SK-N-SH (cell line): Measurements from ENCODE around the gene ZNF69. TPM values are rescaled to one million over a fixed set of nuclear protein-coding genes. Genes with fewer than 3 reads are reported as not detected.
"Not testable (repeated sequence)": the region's sequence is repeated elsewhere in the genome, so short reads cannot be mapped to it uniquely, and the experiment has no call there.

ENCODE experiments used
- CTCF ChIA-PET: fragments of 300-600, 350-600 bp; formaldehyde crosslinking; extraction: SDS; loops from one replicate; lab custom pipeline; 2021; lab: Yijun Ruan, JAX
- POLR2A ChIA-PET: fragments of 350-600 bp; sonication (Branson Sonifier 250); formaldehyde crosslinking; extraction: SDS; loops from one replicate; lab custom pipeline; 2020; ENCODE audit warnings: antibody characterized with exemption, inconsistent platforms; lab: Yijun Ruan, JAX
- DNase-seq: peaks from one replicate; pipeline ENCODE4 v3.0.0; 2012
- H2AFZ ChIP-seq: fragments of 200-600 bp; sonication (generic); 2 replicates; pipeline ENCODE4 v1.8.1; 2016; ENCODE audit warnings: antibody characterized with exemption, mild to moderate bottlenecking, low read depth
- H3F3A ChIP-seq: fragments of 200-600 bp; sonication (generic); replicated peaks from 2 replicates; pipeline ENCODE3; 2016; ENCODE audit warnings: antibody characterized with exemption, mild to moderate bottlenecking; ENCODE audit not compliant: insufficient read depth
- H3K27ac ChIP-seq, 2 experiments: fragments of 200-500 bp in 1 of 2; fragments of 200-600 bp in 1 of 2; sonication (Bioruptor generic) in 1 of 2; sonication (generic), shearing (Covaris generic) in 1 of 2; 2 replicates each; pipeline versions ENCODE4 v1.5.1 to v1.6.1; 2014 to 2016; ENCODE audit warnings: low read depth in 2 of 2, inconsistent platforms in 1 of 2, low read length in 1 of 2, mild to moderate bottlenecking in 1 of 2, mixed read lengths in 1 of 2
- H3K27me3 ChIP-seq: fragments of 200-600 bp; sonication (generic), shearing (Covaris generic); 2 replicates; pipeline ENCODE4 v1.6.1; 2016; ENCODE audit warnings: mixed run types; ENCODE audit not compliant: insufficient read depth
- H3K36me3 ChIP-seq, 2 experiments: fragments of 200-500 bp in 1 of 2; fragments of 200-600 bp in 1 of 2; sonication (Bioruptor generic) in 1 of 2; sonication (generic) in 1 of 2; replicated peaks in 1 of 2; 2 replicates each; pipeline versions ENCODE3 to v1.5.1; 2014 to 2016; ENCODE audit warnings: low read length in 1 of 2, mild to moderate bottlenecking in 1 of 2; ENCODE audit not compliant: insufficient read depth in 2 of 2, control insufficient read depth in 1 of 2
- H3K4me1 ChIP-seq, 2 experiments: fragments of 200-500 bp in 1 of 2; fragments of 200-600 bp in 1 of 2; sonication (Bioruptor generic) in 1 of 2; sonication (generic), shearing (Covaris generic) in 1 of 2; 2 replicates each; pipeline versions ENCODE4 v1.5.1 to v1.6.1; 2014 to 2016; ENCODE audit warnings: low read depth in 1 of 2, low read length in 1 of 2, mixed run types in 1 of 2; ENCODE audit not compliant: insufficient read depth in 2 of 2, control insufficient read depth in 1 of 2
- H3K4me2 ChIP-seq: fragments of 200-600 bp; sonication (generic), shearing (Covaris generic); 2 replicates; pipeline ENCODE4 v1.6.1; 2017; ENCODE audit warnings: mixed run types
- H3K4me3 ChIP-seq, 2 experiments: fragments of 200-500 bp in 1 of 2; fragments of 200-600 bp in 1 of 2; sonication (Bioruptor generic) in 1 of 2; sonication (generic), shearing (Covaris generic) in 1 of 2; 2 replicates each; pipeline versions ENCODE4 v1.5.1 to v1.8.1; 2014 to 2016; ENCODE audit warnings: low read depth in 2 of 2, inconsistent platforms in 1 of 2, low read length in 1 of 2, mild to moderate bottlenecking in 1 of 2, mixed read lengths in 1 of 2, moderate library complexity in 1 of 2
- H3K79me2 ChIP-seq: fragments of 200-600 bp; sonication (generic); 2 replicates; pipeline ENCODE4 v1.8.1; 2017; ENCODE audit warnings: mild to moderate bottlenecking; ENCODE audit not compliant: insufficient read depth
- H3K9ac ChIP-seq: fragments of 200-600 bp; sonication (generic); 2 replicates; pipeline ENCODE4 v1.6.1; 2017; ENCODE audit warnings: mixed run types
- H3K9me2 ChIP-seq: fragments of 200-600 bp; sonication (generic); 2 replicates; pipeline ENCODE4 v1.6.1; 2017; ENCODE audit warnings: mixed run types
- H3K9me3 ChIP-seq: fragments of 200-600 bp; sonication (generic); 2 replicates; pipeline ENCODE4 v1.6.1; 2017; ENCODE audit warnings: mixed run types, mild to moderate bottlenecking, moderate library complexity
- H4K20me1 ChIP-seq: fragments of 200-600 bp; sonication (generic); 2 replicates; pipeline ENCODE4 v1.6.1; 2017; ENCODE audit warnings: mild to moderate bottlenecking, mixed run types; ENCODE audit not compliant: insufficient read depth
- CHD2 ChIP-seq: fragments of 150-350 bp; IDR thresholded peaks from 2 replicates; pipeline ENCODE4 v1.6.1; 2018; ENCODE audit warnings: low read length; ENCODE audit not compliant: partially characterized antibody
- JUND ChIP-seq: IDR thresholded peaks from 2 replicates; pipeline ENCODE4 v1.4.0; 2012
- MXI1 ChIP-seq: IDR thresholded peaks from 2 replicates; pipeline ENCODE4 v1.6.1; 2012; ENCODE audit warnings: mild to moderate bottlenecking, low read depth, low read length, improper control_type of control experiment
- POLR2AphosphoS5 ChIP-seq: IDR thresholded peaks from 2 replicates; pipeline ENCODE4 v1.6.1; 2012; ENCODE audit warnings: low read depth, low read length
- TEAD4 ChIP-seq: IDR thresholded peaks from 2 replicates; pipeline ENCODE4 v1.4.0; 2012; ENCODE audit warnings: mild to moderate bottlenecking, borderline replicate concordance; ENCODE audit not compliant: insufficient read depth
- YY1 ChIP-seq: IDR thresholded peaks from 2 replicates; pipeline ENCODE4 v1.4.0; 2012; ENCODE audit warnings: low read depth, mild to moderate bottlenecking
- WGBS: methylation state at CpG from one replicate; pipeline ENCODE4 v1.1.6; 2017; ENCODE audit warnings: low lambda C conversion rate; 5-methylcytosine and 5-hydroxymethylcytosine counted together
- polyA plus RNA-seq, 3 experiments: library from polyadenylated mRNA; depleted of rRNA; stranded (reverse); fragments of >200 nt; gene quantifications; 2 replicates each; pipeline ENCODE4 v1.2.3, GENCODE V29; 2012
- TF ChIP-seq, protein P1 (sequence below): IDR thresholded peaks from 2 replicates; pipeline ENCODE4; 2012
- TF ChIP-seq, protein P2 (sequence below): IDR thresholded peaks from 2 replicates; pipeline ENCODE4 v1.4.0; 2012; ENCODE audit warnings: low read depth
- TF ChIP-seq, protein P3 (sequence below): fragments of 150-350 bp; IDR thresholded peaks from 2 replicates; pipeline ENCODE4 v1.6.1; 2017; ENCODE audit warnings: antibody characterized with exemption, low read length, low read depth, borderline replicate concordance
- TF ChIP-seq, protein P4 (sequence below): IDR thresholded peaks from 2 replicates; pipeline ENCODE4 v1.4.0; 2012; ENCODE audit warnings: low read depth, borderline replicate concordance

The ZNF69 gene
- polyA plus RNA-seq, 1 of the 3 experiments (the other 2 are of a cell fraction): 0.58 TPM

DNA sequence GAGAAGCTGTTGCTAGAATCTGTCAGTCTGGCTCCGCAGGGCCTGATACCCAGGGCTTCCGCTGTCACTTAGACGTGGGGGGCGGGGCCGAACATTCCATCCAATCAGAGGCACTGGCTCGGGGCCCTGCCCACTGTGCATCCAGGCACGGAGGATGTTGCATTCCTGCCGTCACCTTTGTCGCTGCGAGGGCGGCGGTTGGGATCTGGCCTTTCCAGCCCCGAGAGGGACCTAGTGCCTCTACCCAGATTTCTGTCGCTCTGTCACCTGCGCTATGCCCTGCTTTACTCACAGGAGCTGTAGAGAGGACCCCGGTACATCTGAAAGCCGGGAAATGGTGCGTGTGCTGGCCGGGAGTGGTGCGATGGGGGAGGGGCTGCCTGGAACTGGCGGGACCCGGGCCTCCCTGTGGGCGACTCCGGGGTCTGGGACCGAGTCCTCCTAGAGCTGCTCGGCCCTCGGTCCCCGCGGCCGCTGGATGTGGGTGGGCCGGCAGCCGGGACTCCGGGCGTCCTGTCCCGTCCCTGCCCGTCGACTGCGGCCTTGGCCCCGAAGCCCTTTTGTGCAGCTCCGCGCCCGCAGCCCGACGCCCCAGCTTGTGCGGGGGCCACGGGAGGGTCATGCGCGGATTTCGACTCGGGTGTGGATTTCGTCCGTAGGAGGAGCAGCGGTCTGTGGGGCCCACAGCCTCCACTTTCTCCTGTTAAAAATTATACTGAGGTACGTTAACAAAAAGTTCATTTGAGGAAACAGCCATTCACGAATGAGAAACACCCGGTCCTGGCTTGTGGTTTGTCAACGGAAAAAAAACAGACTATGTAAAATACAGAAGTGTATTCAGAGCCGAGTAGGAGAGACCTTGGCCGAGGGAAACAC lies 38.8 kb upstream of the ZNF69 start, which contains the start of gene ZNF439:
TSS of gene ZNF439 (plus strand) at position 133 of the 876 bp plus-strand sequence. CDS start at position 275, 142 bp downstream.
- peak within 1 kb of the TSS; percentile 57 to 82 for H3K4me3 ChIP-seq
- H3F3A ChIP-seq: no peaks in the 10 kb centered on the region
- H3K4me2 ChIP-seq: peak within 1 kb of the TSS; percentile 78
- CTCF ChIA-PET: interaction anchor here (0.8 to 1.4 kb wide), 4 partner anchors 11 to 75 kb away, joined by 3 to 6 read pairs (median 3); partner anchors contain the start of gene ZNF491
- no peaks in the 10 kb centered on the region for H3K9me2 ChIP-seq
- DNase-seq: peak; percentile 95
- no peaks in the 10 kb centered on the region for H4K20me1 ChIP-seq
- peaks cover 0 to 6% of the 10 kb centered on the region in 2 experiments for H3K36me3 ChIP-seq
- peak within 1 kb of the TSS; percentile 48 for H3K9ac ChIP-seq
- H3K27ac ChIP-seq: peak within 1 kb of the TSS in 1 of 2 experiments; percentile 44; a peak in 1 of 4 replicates
- POLR2A ChIA-PET: no interaction called here
- 0 out of 2 replicates have a peak, but pooled peaks have one; percentile 10 for TF ChIP-seq TEAD4
- TF ChIP-seq, protein P1, sequence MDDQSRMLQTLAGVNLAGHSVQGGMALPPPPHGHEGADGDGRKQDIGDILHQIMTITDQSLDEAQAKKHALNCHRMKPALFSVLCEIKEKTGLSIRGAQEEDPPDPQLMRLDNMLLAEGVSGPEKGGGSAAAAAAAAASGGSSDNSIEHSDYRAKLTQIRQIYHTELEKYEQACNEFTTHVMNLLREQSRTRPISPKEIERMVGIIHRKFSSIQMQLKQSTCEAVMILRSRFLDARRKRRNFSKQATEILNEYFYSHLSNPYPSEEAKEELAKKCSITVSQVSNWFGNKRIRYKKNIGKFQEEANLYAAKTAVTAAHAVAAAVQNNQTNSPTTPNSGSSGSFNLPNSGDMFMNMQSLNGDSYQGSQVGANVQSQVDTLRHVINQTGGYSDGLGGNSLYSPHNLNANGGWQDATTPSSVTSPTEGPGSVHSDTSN: peak; percentile 71
- no peak for TF ChIP-seq JUND
- peak; percentile 84 for TF ChIP-seq MXI1
- TF ChIP-seq, protein P2, sequence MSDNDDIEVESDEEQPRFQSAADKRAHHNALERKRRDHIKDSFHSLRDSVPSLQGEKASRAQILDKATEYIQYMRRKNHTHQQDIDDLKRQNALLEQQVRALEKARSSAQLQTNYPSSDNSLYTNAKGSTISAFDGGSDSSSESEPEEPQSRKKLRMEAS: 0 out of 2 replicates have a peak, but pooled peaks have one; percentile 51
- peak; percentile 48; the same call in 1 of the 2 replicates for TF ChIP-seq POLR2AphosphoS5
- TF ChIP-seq CHD2: no peak
- TF ChIP-seq, protein P3, sequence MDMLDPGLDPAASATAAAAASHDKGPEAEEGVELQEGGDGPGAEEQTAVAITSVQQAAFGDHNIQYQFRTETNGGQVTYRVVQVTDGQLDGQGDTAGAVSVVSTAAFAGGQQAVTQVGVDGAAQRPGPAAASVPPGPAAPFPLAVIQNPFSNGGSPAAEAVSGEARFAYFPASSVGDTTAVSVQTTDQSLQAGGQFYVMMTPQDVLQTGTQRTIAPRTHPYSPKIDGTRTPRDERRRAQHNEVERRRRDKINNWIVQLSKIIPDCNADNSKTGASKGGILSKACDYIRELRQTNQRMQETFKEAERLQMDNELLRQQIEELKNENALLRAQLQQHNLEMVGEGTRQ: no peak
- TF ChIP-seq YY1: no peak
- TF ChIP-seq, protein P4, sequence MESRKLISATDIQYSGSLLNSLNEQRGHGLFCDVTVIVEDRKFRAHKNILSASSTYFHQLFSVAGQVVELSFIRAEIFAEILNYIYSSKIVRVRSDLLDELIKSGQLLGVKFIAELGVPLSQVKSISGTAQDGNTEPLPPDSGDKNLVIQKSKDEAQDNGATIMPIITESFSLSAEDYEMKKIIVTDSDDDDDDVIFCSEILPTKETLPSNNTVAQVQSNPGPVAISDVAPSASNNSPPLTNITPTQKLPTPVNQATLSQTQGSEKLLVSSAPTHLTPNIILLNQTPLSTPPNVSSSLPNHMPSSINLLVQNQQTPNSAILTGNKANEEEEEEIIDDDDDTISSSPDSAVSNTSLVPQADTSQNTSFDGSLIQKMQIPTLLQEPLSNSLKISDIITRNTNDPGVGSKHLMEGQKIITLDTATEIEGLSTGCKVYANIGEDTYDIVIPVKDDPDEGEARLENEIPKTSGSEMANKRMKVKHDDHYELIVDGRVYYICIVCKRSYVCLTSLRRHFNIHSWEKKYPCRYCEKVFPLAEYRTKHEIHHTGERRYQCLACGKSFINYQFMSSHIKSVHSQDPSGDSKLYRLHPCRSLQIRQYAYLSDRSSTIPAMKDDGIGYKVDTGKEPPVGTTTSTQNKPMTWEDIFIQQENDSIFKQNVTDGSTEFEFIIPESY: no peak
- peak within 1 kb of the TSS; percentile 83 for H2AFZ ChIP-seq
- H3K27me3 ChIP-seq: no peaks in the 10 kb centered on the region
- peaks cover 4% of the 10 kb centered on the region; the same call in 1 of the 2 replicates for H3K79me2 ChIP-seq
- H3K9me3 ChIP-seq: no peaks in the 10 kb centered on the region
- 4% methylated on average over 20 of the region's 59 CpGs for WGBS
- H3K4me1 ChIP-seq: peaks cover 0 to 5% of the 10 kb centered on the region in 2 experiments; a peak in 1 of 4 replicates

DNA sequence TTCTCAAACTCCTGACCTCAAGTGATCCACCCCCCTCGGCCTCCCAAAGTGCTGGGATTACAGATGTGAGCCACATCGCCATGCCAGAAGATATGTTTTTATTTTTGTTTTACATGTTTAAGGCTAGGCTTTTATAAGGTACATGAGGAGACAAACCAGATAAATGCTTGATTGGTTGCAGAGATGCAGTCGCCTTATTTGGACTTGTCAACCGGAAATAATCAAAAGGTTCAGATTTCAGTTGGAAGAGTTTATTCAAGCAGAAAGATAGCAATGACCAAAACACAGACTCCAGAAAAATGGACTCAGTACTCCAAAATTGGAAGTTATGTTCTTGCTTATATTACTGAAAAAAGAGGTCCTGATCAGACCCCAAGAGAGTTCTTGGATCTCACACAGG lies 37.3 kb upstream of the ZNF69 start:
- Histone ChIP-seq H3K4me3 (peak overlapping the region in 1 of 2 experiments; percentile 82; a peak in 1 of 4 replicates), H3K4me2 (peak overlapping the region; percentile 78; the same call in 1 of the 2 replicates)
- H3K79me2 ChIP-seq, H3K9me2 ChIP-seq, H3K27ac ChIP-seq, CTCF ChIA-PET, H2AFZ ChIP-seq, H3F3A ChIP-seq, H4K20me1 ChIP-seq, H3K27me3 ChIP-seq, H3K9ac ChIP-seq, DNase-seq, POLR2A ChIA-PET, H3K36me3 ChIP-seq, H3K9me3 ChIP-seq, H3K4me1 ChIP-seq: not testable (repeated sequence)
- 85% methylated on average over 4 of the region's 4 CpGs for WGBS
